Activated CD4-positive, alpha-beta T cell treated with anti-CD3 and anti-CD28 coated beads for 24 hours (primary cell): ENCODE measurements around the gene SDCBP2.

Experiments used
- DNase-seq, 2 donors: peaks; one replicate each; pipeline ENCODE4 v3.0.0-alpha.2; 2020; ENCODE audit warnings: low read depth in 2 of 2

The SDCBP2 gene

GRCh38 chr20:1313236-1313964 lies 15.5 kb downstream of the SDCBP2 start:
- peak; percentile 50 to 55 for DNase-seq

GRCh38 chr20:1312904-1313235 lies 16.1 kb downstream of the SDCBP2 start:
- no peak for DNase-seq

- no peak for DNase-seq
Observed at GRCh38 chr20:1312308-1312707, 16.6 kb downstream of the SDCBP2 start.

DNA sequence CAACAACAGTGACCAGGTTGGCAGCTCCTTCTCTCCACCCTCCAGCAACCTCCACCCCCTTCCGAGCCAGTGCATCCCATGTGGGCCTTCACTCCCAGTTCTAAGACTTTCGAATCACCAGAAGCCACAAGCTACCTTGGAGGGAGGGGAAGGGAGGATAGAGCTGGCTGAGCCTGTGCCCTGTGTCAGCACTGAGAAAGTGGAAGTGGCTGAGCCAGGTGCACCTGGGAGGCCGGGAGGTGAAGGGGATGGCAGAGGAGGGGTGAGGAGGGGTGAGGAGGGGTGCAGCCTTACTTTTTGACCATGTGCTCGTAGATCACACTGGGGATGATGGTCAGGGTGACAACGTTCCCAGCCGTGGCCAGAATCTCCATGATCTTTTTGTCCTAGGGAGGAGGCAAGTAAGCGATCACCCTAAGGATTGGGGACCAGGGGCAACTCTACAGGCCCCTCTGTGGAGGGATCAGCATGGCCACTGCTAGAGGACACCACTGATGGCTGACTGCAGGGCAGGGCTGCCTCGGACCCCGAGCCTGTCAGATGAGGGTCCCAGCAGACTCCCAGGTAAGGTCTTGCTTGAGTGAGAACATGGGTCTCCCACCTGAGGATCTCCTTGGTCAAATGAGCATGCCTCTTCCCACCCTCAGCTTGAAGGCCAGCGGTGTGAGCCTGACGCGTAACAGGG lies 18.3 kb downstream of the SDCBP2 start:
- no peak for DNase-seq

GRCh38 chr20:1310071-1310470 lies 18.9 kb downstream of the SDCBP2 start:
- DNase-seq = no peak

DNA sequence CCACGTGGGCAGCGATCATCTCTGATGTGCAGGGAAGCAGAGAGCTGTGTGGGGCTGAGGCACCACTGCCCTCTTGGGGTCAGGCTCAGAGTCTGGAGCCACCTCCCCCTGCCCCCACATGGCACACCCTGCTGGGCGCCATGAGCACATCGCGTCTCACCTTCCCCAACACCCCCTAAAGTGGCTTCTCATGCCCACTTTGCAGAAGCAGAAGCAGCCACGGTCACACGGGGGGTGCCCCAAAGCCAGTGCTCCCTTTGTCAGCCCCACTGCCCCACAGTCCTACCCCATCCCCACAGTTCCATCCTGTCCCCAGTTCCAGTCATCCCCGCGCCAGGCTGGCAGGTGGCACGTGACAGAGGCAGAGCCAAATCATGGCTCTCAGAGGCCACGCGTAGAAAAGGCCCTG lies 19.5 kb downstream of the SDCBP2 start:
- no peak for DNase-seq

DNA sequence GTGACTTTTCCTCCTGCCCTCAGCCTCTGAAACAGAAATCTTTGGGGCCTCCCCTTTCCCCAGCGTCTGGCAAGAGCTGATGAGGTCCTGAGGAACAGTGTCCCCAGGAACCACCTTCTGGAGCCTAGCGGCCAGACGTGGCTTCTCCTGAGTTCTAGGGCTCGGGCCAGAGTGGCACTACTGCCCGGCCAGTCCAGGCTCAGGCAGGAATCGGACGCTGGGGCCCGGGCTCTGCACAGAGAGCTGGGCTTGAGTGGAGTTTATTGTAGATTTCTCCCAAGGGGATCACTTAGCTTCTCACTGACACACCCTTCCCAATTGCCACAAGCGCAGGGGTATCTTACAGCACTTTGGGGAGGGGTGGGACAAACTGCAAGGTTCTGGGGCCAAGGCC lies 20.2 kb downstream of the SDCBP2 start:
- DNase-seq = no peak

DNA sequence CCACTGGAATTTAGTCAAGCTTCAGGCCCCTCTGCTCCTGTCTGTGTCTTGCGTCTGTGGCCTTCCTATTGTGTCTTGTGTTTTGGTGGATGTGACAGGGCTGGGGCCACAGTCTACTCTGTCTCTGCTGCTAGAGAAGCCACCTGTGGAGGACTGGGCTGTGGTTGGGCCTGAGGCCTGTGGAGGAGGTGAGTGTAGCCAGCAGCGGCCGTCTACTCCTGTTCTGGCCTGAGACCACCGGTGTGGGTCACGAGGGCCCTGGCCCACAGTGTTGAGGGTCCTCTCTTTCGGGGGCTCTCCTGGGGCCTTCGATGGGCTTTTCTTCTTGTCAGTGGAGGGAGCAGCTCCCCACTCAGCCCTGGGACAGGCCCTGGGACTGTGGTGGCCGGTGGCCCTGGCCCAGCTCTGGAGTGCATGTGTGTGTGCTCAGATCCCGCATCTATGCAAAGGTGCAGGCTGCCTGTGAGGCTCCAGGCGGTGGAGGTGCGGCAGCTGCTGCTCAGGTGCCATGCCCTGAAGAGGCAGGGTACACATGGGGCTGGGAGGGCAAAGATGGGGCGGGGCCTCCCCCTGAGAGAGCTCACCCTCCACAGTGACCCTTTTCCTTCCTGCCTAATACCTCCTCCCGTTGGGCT lies 20.8 kb downstream of the SDCBP2 start:
- DNase-seq = no peak

DNA sequence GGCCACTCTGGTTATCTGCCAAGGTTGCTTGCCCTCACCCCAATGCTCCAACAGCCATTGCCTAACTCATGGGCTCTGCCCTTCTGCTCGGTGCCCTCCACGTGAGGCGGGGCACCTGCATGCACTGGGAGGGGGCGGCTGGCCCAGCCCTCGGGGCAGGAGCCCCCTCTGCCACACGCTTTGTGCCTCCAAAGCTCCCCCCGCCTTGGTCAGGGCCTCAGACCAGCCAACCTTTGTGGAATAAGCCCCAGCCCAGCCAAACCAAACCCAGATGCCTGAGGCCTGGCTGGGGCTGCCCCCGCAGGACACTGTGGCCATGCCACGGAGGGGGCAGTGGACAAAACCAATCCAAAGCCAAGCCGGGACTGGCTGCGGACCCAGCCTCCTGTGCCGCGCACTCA lies 21.4 kb downstream of the SDCBP2 start:
- DNase-seq = no peak

GRCh38 chr20:1307171-1307570 lies 21.8 kb downstream of the SDCBP2 start:
- no peak for DNase-seq

GRCh38 chr20:1306316-1307135 lies 22.4 kb downstream of the SDCBP2 start:
- DNase-seq = no peak

DNA sequence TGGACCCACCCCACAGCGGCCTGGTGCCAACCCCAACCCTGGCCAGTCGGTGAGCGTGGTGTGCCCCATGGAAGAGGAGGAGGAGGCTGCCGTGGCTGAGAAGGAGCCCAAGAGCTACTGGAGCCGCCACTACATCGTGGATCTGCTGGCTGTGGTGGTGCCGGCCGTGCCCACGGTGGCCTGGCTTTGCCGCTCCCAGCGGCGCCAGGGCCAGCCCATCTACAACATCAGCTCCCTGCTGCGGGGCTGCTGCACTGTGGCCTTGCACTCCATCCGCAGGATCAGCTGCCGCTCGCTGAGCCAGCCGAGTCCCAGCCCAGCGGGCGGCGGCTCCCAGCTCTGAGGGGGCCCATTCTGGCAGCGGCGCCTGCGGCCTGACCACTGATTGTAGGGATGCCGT lies 23.2 kb downstream of the SDCBP2 start:
- DNase-seq = no peak

- no peak for DNase-seq
Observed at GRCh38 chr20:1304710-1305515, 24.0 kb downstream of the SDCBP2 start.

DNA sequence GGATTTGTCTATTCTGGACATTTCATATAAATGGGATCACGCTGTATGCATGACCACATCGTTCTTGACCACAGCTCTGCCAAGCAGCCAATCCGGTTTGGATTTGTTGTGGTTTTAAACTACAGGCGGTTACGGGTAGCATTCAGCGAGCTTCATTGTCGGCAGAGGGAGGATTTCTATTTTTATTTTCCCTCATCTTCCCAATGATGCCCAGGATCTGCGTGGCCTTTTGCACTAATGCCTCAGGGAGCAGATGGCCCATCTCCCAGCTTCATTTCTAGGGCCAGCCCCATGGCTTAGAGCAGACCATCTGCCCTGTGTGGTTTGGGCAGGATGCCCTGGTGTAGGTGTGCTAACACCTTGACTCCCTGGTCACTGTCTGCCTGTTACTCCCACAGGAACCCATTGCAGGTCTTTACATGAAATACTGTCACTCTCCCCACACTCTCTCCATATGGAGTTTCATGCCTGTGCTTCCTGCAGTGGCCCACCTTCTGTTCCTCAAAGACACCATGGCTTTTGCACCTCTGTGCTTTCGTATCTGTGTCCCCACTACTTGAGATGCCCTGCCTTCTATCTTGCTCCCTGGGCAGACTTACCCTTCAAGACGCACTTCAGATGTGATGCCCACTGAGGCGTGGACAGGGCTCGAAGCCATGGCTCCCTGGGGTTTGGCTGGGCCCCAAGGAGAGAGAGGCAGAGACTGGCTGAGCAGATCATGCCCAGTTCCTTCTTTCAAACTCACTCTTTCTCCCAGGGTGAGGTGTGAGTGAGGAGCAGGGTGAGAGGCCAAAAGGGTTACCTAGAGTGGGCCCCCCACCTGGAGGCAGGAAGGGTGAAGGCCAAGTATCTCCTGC lies 26.0 kb downstream of the SDCBP2 start:
- DNase-seq = no peak

DNA sequence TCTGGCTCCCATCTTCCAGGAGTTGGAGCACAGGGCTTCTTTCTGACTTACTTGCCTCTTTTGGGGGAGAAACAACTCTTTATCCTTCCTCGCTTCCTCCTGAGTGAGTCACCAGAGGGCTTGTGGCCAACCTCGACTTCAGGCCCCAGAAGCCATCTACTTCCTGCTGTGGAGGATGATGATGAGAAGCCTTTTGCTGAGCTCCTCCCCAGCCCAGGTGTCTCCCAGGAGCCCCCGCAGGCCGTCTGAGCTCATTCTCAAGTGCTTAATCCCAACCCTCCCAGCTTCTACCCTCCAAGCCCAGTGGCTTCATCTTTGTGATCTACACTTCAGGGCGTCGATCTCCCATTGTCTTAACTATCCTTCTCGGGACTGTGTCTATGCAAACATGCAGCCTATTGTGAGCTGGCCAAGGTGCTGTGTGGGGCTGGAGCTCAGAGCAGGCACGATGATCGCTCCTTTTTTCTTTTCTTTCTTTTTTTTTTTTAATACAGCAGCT lies 27.9 kb downstream of the SDCBP2 start:
- DNase-seq = peak in 1 of 2 donors; percentile 18

DNA sequence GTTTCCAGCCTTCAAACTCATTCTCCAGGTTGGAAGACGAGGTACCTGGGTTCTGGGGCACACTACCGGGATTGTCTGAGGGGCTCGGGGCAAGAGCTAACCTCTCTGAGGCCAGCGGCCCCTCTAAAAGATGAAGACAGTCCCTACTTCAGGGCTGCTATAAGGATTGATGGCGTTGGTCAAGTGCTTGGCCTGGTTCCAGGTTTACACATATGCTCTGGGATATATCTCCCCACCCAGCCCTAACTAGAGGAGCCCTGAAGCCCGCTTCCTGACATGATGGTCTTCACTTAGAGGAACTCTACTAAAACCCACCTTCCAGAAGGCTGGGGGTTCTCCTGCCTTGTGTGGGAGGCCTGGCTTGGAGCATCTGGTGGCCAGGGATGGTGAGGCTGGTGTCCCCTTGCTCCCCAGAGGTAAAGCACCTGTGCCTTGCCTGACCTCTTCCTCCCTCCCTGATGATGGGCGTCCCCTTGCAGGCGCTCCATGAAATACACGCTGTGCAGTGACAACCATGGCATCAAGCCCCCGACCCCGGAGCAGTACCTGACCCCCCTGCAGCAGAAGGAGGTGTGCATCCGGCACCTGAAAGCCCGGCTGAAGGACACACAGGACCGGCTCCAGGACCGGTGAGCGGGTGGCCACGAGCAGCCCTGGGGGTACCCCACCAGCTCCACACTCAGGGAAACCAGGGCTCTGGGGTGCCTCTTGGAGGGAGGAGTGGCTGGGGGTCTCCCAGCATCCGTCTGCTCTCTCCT lies 28.7 kb downstream of the SDCBP2 start:
- no peak for DNase-seq

- peak in 1 of 2 donors; percentile 26 for DNase-seq
Observed at GRCh38 chr20:1299522-1299921, 29.4 kb downstream of the SDCBP2 start.

DNA sequence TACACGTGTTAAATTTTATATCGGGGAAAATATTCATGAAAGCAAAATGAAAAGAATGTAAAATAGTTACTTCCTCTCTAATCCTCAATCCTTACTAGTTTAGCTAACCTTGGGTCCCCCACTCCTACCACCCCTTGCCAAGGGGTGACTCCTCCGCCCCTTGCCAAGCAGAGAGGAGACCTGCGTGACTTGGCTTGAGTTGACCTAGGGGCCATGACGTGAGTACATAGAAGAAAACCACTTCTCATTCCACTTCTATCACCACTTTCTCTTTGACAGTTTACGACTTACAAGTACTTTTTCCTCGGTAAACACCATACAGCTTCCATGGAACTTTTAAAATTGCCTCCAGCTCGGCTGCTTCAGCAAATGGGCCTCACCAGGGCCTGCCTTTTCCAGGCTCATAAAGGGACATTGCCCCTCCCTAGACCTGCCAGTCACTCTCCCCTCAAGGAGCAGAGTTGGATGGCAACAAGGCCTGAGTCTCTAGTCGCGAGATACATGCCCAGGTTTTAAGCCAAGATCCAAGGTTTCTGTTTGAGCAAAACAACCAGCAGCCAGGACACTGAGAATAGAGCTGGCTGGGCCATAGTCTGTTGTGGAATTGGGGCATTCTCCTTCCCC lies 29.9 kb downstream of the SDCBP2 start:
- no peak for DNase-seq

- DNase-seq = no peak
Observed at GRCh38 chr20:1298166-1298565, 30.8 kb downstream of the SDCBP2 start.
